WTC11 (cell line): ENCODE data around the gene INPP5F. TPM values are rescaled to one million over a fixed set of nuclear protein-coding genes. Genes with fewer than 3 reads are reported as not detected.

ENCODE experiments used
- ATAC-seq: fragments of 200-7000 bp; cut with Tn5 transposase; 2 replicates; pipeline ENCODE4 v1.10.0; 2021; ENCODE audit warnings: mild to moderate bottlenecking, moderate library complexity
- CTCF ChIA-PET: fragments of 300-600 bp; sonication (Branson Sonifier 250); formaldehyde crosslinking; loops from one replicate; lab custom pipeline; 2021; ENCODE audit warnings: antibody characterized with exemption; lab: Charles Lee
- POLR2A ChIA-PET: fragments of 350-600 bp; sonication (Branson Sonifier 250); formaldehyde crosslinking; loops from one replicate; lab custom pipeline; 2021; ENCODE audit warnings: antibody characterized with exemption; lab: Charles Lee
- DNase-seq: peaks from one replicate; pipeline ENCODE4 v3.0.0; 2021; ENCODE audit warnings: low spot score
- H3K27ac Mint-ChIP-seq: 2 replicates; pipeline ENCODE4 v1.8.0; 2021; ENCODE audit warnings: mixed read lengths
- H3K27me3 Mint-ChIP-seq: 2 replicates; pipeline ENCODE4 v1.8.0; 2021; ENCODE audit warnings: low read depth, mild to moderate bottlenecking, moderate library complexity, mixed read lengths
- H3K36me3 Mint-ChIP-seq: 2 replicates; pipeline ENCODE4 v1.8.0; 2021; ENCODE audit warnings: mixed read lengths
- H3K4me1 Mint-ChIP-seq: 2 replicates; pipeline ENCODE4 v1.8.0; 2022; ENCODE audit warnings: mixed read lengths
- H3K4me3 Mint-ChIP-seq: 2 replicates; pipeline ENCODE4 v1.8.0; 2021; ENCODE audit warnings: mild to moderate bottlenecking, moderate library complexity, mixed read lengths
- H3K9me3 Mint-ChIP-seq: 2 replicates; pipeline ENCODE4 v1.8.0; 2021; ENCODE audit warnings: mixed read lengths
- AR ChIP-seq: fragments of 250-450 bp; sonication (Bioruptor Pico); IDR thresholded peaks from 2 replicates; pipeline ENCODE4 v1.9.0; 2021; ENCODE audit warnings: mild to moderate bottlenecking
- ATF2 ChIP-seq: sonication (generic); formaldehyde crosslinking; IDR thresholded peaks from 2 replicates; pipeline ENCODE4 v1.8.1; 2022; ENCODE audit warnings: low read depth, missing genetic modification reagents, borderline replicate concordance
- ATF3 ChIP-seq: sonication (generic); formaldehyde crosslinking; conservative IDR thresholded peaks from 2 replicates; pipeline ENCODE4 v1.8.1; 2022; ENCODE audit warnings: mild to moderate bottlenecking, missing genetic modification reagents
- CREB1 ChIP-seq: sonication (generic); formaldehyde crosslinking; IDR thresholded peaks from 2 replicates; pipeline ENCODE4 v1.8.0; 2023; ENCODE audit warnings: mild to moderate bottlenecking, missing genetic modification reagents
- ETV6 ChIP-seq: sonication (generic); formaldehyde crosslinking; IDR thresholded peaks from 2 replicates; pipeline ENCODE4 v1.8.1; 2022; ENCODE audit warnings: mild to moderate bottlenecking, missing genetic modification reagents
- FOXK1 ChIP-seq: sonication (generic); formaldehyde crosslinking; IDR thresholded peaks from 2 replicates; pipeline ENCODE4 v1.8.0; 2022; ENCODE audit warnings: mild to moderate bottlenecking, moderate library complexity, missing genetic modification reagents
- GTF2I ChIP-seq: fragments of 250-450 bp; sonication (Bioruptor Pico); conservative IDR thresholded peaks from 2 replicates; pipeline ENCODE4 v1.4.0; 2021; ENCODE audit warnings: mild to moderate bottlenecking
- IRF2 ChIP-seq: sonication (generic); formaldehyde crosslinking; IDR thresholded peaks from 2 replicates; pipeline ENCODE4 v1.8.0; 2022; ENCODE audit warnings: low read depth, missing genetic modification reagents, borderline replicate concordance
- MXD4 ChIP-seq: fragments of 250-450 bp; sonication (Bioruptor Pico); IDR thresholded peaks from 2 replicates; pipeline ENCODE4 v1.8.0; 2021; ENCODE audit warnings: mild to moderate bottlenecking, moderate library complexity, borderline replicate concordance
- NFATC4 ChIP-seq: fragments of 250-450 bp; sonication (Bioruptor Pico); IDR thresholded peaks from 2 replicates; pipeline ENCODE4 v1.9.0; 2021; ENCODE audit warnings: mild to moderate bottlenecking
- TEAD4 ChIP-seq: sonication (generic); formaldehyde crosslinking; IDR thresholded peaks from 2 replicates; pipeline ENCODE4 v1.8.0; 2022; ENCODE audit warnings: mild to moderate bottlenecking, missing genetic modification reagents
- USF2 ChIP-seq: sonication (generic); formaldehyde crosslinking; IDR thresholded peaks from 2 replicates; pipeline ENCODE4 v1.8.1; 2023; ENCODE audit warnings: mild to moderate bottlenecking, missing genetic modification reagents, moderate library complexity
- ZNF263 ChIP-seq: sonication (generic); formaldehyde crosslinking; IDR thresholded peaks from 2 replicates; pipeline ENCODE4 v1.8.1; 2022; ENCODE audit warnings: low read depth, mild to moderate bottlenecking, moderate library complexity, missing genetic modification reagents
- ZNF532 ChIP-seq: fragments of 250-450 bp; sonication (Bioruptor Pico); IDR thresholded peaks from 2 replicates; pipeline ENCODE4 v1.9.0; 2021; ENCODE audit warnings: mild to moderate bottlenecking, borderline replicate concordance
- total RNA-seq: library from RNA; stranded (reverse); gene quantifications from 3 replicates; pipeline ENCODE4 v1.2.3, GENCODE V29; 2021

Gene INPP5F
- total RNA-seq, 1 experiment from 2014 or later = 83.3 TPM

- H3K27me3 Mint-ChIP-seq = no peaks in the 10 kb centered on the region
- H3K36me3 Mint-ChIP-seq = peaks cover 5% of the 10 kb centered on the region; the same call in 1 of the 2 replicates
- TF ChIP-seq FOXK1 (CRISPR knock-in tag) (no peak), ZNF263 (CRISPR knock-in tag) (no peak), GTF2I (CRISPR knock-in tag) (no peak), USF2 (CRISPR knock-in tag) (no peak)
- ChIA-PET POLR2A (no interaction called here), CTCF (interaction anchor here (2.7 kb wide), 1 partner anchor 60 kb away, joined by 13 read pairs; no protein-coding TSS in a partner anchor)
- no peaks in the 10 kb centered on the region for H3K9me3 Mint-ChIP-seq
- no peak overlapping the region for H3K27ac Mint-ChIP-seq
- ATAC-seq (no peak), DNase-seq (no peak)
- no peak overlapping the region for H3K4me3 Mint-ChIP-seq
- no peaks in the 10 kb centered on the region for H3K4me1 Mint-ChIP-seq
These were observed 85.3 kb downstream of the INPP5F start for GRCh38 chr10:119811122-119811521.

GRCh38 chr10:119812684-119813083, 86.8 kb downstream of the INPP5F start:
- POLR2A ChIA-PET = no interaction called here
- Mint-ChIP-seq H3K27me3 (no peaks in the 10 kb centered on the region), H3K9me3 (no peaks in the 10 kb centered on the region), H3K4me1 (peaks cover 7% of the 10 kb centered on the region), H3K36me3 (peaks cover 5% of the 10 kb centered on the region; the same call in 1 of the 2 replicates), H3K27ac (no peak overlapping the region), H3K4me3 (no peak overlapping the region)
- TF ChIP-seq ATF2 (CRISPR knock-in tag) (no peak), ETV6 (CRISPR knock-in tag) (no peak), IRF2 (CRISPR knock-in tag) (no peak), TEAD4 (CRISPR knock-in tag) (no peak), MXD4 (no peak), ATF3 (CRISPR knock-in tag) (no peak), AR (CRISPR knock-in tag) (no peak), NFATC4 (CRISPR knock-in tag) (no peak), ZNF532 (CRISPR knock-in tag) (no peak), CREB1 (CRISPR knock-in tag) (no peak)
- DNase-seq (no peak), ATAC-seq (no peak)
- CTCF ChIA-PET = no interaction called here
